Measurements from ENCODE around the gene HOXC9. TPM values are rescaled to one million over a fixed set of nuclear protein-coding genes. Genes with fewer than 3 reads are reported as not detected.

The HOXC9 gene
- total RNA-seq, 4 donors from 2014 or later: 13.6 to 37.7 (median 26.3) TPM

- in situ Hi-C loops (cut with MboI; ENCODE audit: low sequenced_read_pairs in 4 of 4): loop anchor here in 3 of 4 donors (25.0 kb wide), 3 partner anchors 237 to 1737 kb away; partner anchors contain the start of genes GPR84 (in 2 of the 3), BLOC1S1 (in 1 of the 3), ITGA7 (in 1 of the 3) and RDH5 (in 1 of the 3)
- Histone ChIP-seq H3K9me3 (no peaks in the 10 kb centered on the region), H3K36me3 (no peaks in the 10 kb centered on the region), H3K4me1 (peaks cover 7 to 36% of the 10 kb centered on the region in 2 donors), H3K27me3 (peaks cover 85 to 98% (median 95%) of the 10 kb centered on the region in 3 donors), H3K27ac (peak overlapping the region; percentile 67 to 81 (median 76)), H3K4me3 (peak overlapping the region; percentile 55 to 64 (median 61))
- intact Hi-C loops (cut with DNase I; ENCODE audit: low total_unique reads): no loop called here
- TF ChIP-seq POLR2A (IDR thresholded peaks at IDR 0.05): no peak
- TF ChIP-seq, protein P1, sequence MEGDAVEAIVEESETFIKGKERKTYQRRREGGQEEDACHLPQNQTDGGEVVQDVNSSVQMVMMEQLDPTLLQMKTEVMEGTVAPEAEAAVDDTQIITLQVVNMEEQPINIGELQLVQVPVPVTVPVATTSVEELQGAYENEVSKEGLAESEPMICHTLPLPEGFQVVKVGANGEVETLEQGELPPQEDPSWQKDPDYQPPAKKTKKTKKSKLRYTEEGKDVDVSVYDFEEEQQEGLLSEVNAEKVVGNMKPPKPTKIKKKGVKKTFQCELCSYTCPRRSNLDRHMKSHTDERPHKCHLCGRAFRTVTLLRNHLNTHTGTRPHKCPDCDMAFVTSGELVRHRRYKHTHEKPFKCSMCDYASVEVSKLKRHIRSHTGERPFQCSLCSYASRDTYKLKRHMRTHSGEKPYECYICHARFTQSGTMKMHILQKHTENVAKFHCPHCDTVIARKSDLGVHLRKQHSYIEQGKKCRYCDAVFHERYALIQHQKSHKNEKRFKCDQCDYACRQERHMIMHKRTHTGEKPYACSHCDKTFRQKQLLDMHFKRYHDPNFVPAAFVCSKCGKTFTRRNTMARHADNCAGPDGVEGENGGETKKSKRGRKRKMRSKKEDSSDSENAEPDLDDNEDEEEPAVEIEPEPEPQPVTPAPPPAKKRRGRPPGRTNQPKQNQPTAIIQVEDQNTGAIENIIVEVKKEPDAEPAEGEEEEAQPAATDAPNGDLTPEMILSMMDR (IDR thresholded peaks at IDR 0.05 in 4 of 5, conservative IDR thresholded peaks at IDR 0.05 in 1 of 5): no peak
- DNase-seq: no peak
- no peak for ATAC-seq
These were observed 24.9 kb upstream of the HOXC9 start for GRCh38 chr12:53975064-53975471.

DNA sequence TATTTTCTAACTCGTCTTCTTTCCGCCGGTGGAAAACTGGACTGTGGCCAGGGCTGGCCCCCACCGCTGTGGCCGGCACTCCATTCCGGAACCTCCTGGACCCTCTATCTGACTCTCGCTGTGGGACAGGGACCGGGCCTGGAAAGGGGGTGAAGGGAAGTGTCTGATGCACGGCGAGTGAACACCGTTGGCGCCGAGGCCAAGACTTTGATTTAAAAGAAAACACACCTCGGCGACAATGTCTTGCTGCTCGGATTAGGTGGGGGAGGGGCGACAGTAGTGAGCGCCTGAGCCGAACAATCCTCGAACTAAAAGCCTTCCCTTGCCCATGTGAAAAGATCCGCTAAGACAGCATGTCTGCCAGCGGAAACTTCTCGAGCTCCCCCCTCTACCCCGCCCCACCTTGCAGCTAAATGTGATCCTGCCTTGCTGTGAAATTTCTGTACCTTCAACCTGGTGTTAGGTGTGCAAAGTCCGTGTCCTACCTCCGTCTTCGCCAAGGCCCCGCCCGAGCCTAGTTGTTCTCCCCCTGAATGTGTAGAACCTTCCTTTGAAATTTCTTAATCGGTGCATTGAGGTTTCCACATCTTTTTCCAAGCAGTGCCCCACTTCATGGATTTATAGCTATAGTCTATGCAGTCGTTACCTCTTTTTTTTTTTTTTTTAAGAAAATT lies 24.3 kb upstream of the HOXC9 start:
- Histone ChIP-seq H3K4me3 (peak overlapping the region; percentile 55 to 64 (median 61)), H3K9me3 (no peaks in the 10 kb centered on the region), H3K27me3 (peaks cover 79 to 95% (median 93%) of the 10 kb centered on the region in 3 donors), H3K27ac (peak overlapping the region; percentile 67 to 81 (median 76)), H3K36me3 (no peaks in the 10 kb centered on the region), H3K4me1 (peaks cover 7 to 36% of the 10 kb centered on the region in 2 donors)
- DNase-seq (no peak), ATAC-seq (no peak)
- TF ChIP-seq, protein P1 (IDR thresholded peaks at IDR 0.05 in 4 of 5, conservative IDR thresholded peaks at IDR 0.05 in 1 of 5): no peak
- no peak for TF ChIP-seq POLR2A (IDR thresholded peaks at IDR 0.05)
- intact Hi-C loops (cut with DNase I; ENCODE audit: low total_unique reads) (no loop called here), in situ Hi-C loops (cut with MboI; ENCODE audit: low sequenced_read_pairs in 4 of 4) (loop anchor here in 3 of 4 donors (25.0 kb wide), 3 partner anchors 237 to 1737 kb away; partner anchors contain the start of genes GPR84 (in 2 of the 3), BLOC1S1 (in 1 of the 3), ITGA7 (in 1 of the 3) and RDH5 (in 1 of the 3))

DNA sequence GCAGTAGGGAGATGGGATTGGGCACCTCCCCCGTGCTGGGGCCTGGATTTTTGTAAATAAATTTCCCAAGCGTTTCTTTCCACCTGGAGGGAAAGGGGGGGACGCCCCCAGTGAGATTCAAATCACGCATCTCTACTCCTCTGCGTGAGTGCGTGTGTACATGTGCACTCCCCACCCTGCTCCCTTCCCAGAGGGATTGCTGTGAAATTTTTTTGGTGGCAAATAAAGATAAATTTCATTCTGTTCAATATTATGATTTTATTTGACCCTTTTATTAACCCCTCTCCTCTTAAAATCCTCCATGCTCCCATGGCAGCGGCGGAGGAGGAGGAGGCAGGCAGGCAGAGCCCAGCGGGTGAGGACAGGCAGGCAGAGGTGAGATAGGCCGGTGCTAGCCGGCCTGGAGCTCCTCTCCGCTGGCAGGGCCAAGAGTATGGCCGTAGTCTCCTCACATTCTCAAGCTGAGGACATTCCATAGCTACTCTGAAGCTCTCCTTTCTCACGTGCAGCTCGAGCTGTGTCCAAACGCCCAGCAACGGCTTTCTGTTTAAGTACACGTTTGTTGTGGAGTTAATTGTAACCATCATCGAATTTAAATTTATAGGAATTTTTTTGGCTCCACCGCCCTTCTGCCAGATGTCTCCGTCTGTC lies 23.7 kb upstream of the HOXC9 start:
- TF ChIP-seq, protein P1 (IDR thresholded peaks at IDR 0.05 in 4 of 5, conservative IDR thresholded peaks at IDR 0.05 in 1 of 5): no peak
- TF ChIP-seq POLR2A (IDR thresholded peaks at IDR 0.05): no peak
- Histone ChIP-seq H3K27ac (peak overlapping the region; percentile 26 to 67 (median 40)), H3K36me3 (no peaks in the 10 kb centered on the region), H3K4me3 (no peak overlapping the region), H3K27me3 (peaks cover 72 to 94% (median 86%) of the 10 kb centered on the region in 3 donors), H3K9me3 (no peaks in the 10 kb centered on the region), H3K4me1 (peaks cover 7 to 42% of the 10 kb centered on the region in 2 donors)
- intact Hi-C loops (cut with DNase I; ENCODE audit: low total_unique reads): no loop called here
- in situ Hi-C loops (cut with MboI; ENCODE audit: low sequenced_read_pairs in 4 of 4): loop anchor here in 3 of 4 donors (25.0 kb wide), 3 partner anchors 236 to 1736 kb away; partner anchors contain the start of genes GPR84 (in 2 of the 3), BLOC1S1 (in 1 of the 3), ITGA7 (in 1 of the 3) and RDH5 (in 1 of the 3)
- ATAC-seq (no peak), DNase-seq (no peak)

GRCh38 chr12:53976823-53977595 lies 23.0 kb upstream of the HOXC9 start:
- Histone ChIP-seq H3K27me3 (peaks cover 65 to 94% (median 79%) of the 10 kb centered on the region in 3 donors), H3K9me3 (no peaks in the 10 kb centered on the region), H3K36me3 (no peaks in the 10 kb centered on the region), H3K27ac (peak overlapping the region; percentile 26 to 67 (median 40)), H3K4me1 (peaks cover 7 to 42% of the 10 kb centered on the region in 2 donors), H3K4me3 (no peak overlapping the region)
- intact Hi-C loops (cut with DNase I; ENCODE audit: low total_unique reads) (no loop called here), in situ Hi-C loops (cut with MboI; ENCODE audit: low sequenced_read_pairs in 4 of 4) (loop anchor here in 3 of 4 donors (25.0 kb wide), 3 partner anchors 235 to 1735 kb away; partner anchors contain the start of genes GPR84 (in 2 of the 3), BLOC1S1 (in 1 of the 3), ITGA7 (in 1 of the 3) and RDH5 (in 1 of the 3))
- no peak for ATAC-seq
- DNase-seq: no peak
- TF ChIP-seq, protein P1 (IDR thresholded peaks at IDR 0.05 in 4 of 5, conservative IDR thresholded peaks at IDR 0.05 in 1 of 5): no peak
- TF ChIP-seq POLR2A (IDR thresholded peaks at IDR 0.05): no peak
